OCI-LY1 (cell line): ENCODE data around the gene CORIN.

ENCODE experiments used
- H2AFZ ChIP-seq: fragments of 200-600 bp; sonication (generic), shearing (Covaris generic); 2 replicates; pipeline ENCODE4 v1.6.0; 2014; ENCODE audit warnings: antibody characterized with exemption, mild to moderate bottlenecking, low read length
- H3F3A ChIP-seq: fragments of 200-600 bp; sonication (generic), shearing (Covaris generic); 2 replicates; pipeline ENCODE4 v1.6.0; 2014; ENCODE audit warnings: mild to moderate bottlenecking, antibody characterized with exemption, low read length, moderate library complexity; ENCODE audit not compliant: insufficient read depth
- H3K27ac ChIP-seq: fragments of 200-600 bp; sonication (generic); 2 replicates; pipeline ENCODE4 v1.5.1; 2014; ENCODE audit warnings: low read length, mixed run types, mild to moderate bottlenecking, low read depth; ENCODE audit not compliant: poor library complexity, severe bottlenecking
- H3K27me3 ChIP-seq: fragments of 200-600 bp; sonication (generic); 2 replicates; pipeline ENCODE4 v1.6.0; 2014; ENCODE audit warnings: antibody characterized with exemption, mild to moderate bottlenecking, low read length, moderate library complexity; ENCODE audit not compliant: insufficient read depth
- H3K36me3 ChIP-seq: fragments of 200-600 bp; sonication (generic); 2 replicates; pipeline ENCODE4 v1.6.1; 2014; ENCODE audit warnings: mild to moderate bottlenecking, antibody characterized with exemption, low read length, moderate library complexity, mixed read lengths; ENCODE audit not compliant: insufficient read depth
- H3K4me1 ChIP-seq: fragments of 200-600 bp; sonication (generic); 2 replicates; pipeline ENCODE4 v1.5.1; 2014; ENCODE audit warnings: mild to moderate bottlenecking, low read length, moderate library complexity; ENCODE audit not compliant: insufficient read depth, severe bottlenecking
- H3K4me2 ChIP-seq: fragments of 200-600 bp; sonication (generic), shearing (Covaris generic); 2 replicates; pipeline ENCODE4 v1.6.1; 2014; ENCODE audit warnings: low read length
- H3K4me3 ChIP-seq: fragments of 200-600 bp; sonication (generic); 2 replicates; pipeline ENCODE4 v1.5.1; 2014; ENCODE audit warnings: low read length, low read depth, mild to moderate bottlenecking, mixed read lengths; ENCODE audit not compliant: poor library complexity, severe bottlenecking
- H3K79me2 ChIP-seq: fragments of 200-600 bp; shearing (Covaris generic); 2 replicates; pipeline ENCODE4 v1.6.1; 2016; ENCODE audit warnings: mixed run types, low read length, mixed read lengths; ENCODE audit not compliant: insufficient read depth
- H3K9ac ChIP-seq: fragments of 200-600 bp; sonication (generic), shearing (Covaris generic); 2 replicates; pipeline ENCODE4 v1.6.1; 2014; ENCODE audit warnings: mild to moderate bottlenecking, low read length, mixed read lengths
- H3K9me2 ChIP-seq: fragments of 200-600 bp; sonication (generic), shearing (Covaris generic); 2 replicates; pipeline ENCODE4 v1.6.1; 2014; ENCODE audit warnings: low read depth, mild to moderate bottlenecking, low read length, mixed read lengths
- H3K9me3 ChIP-seq: fragments of 200-600 bp; shearing (Covaris generic); 2 replicates; pipeline ENCODE4 v1.6.1; 2014; ENCODE audit warnings: low read length, mixed read lengths
- H4K20me1 ChIP-seq: fragments of 200-600 bp; sonication (generic), shearing (Covaris generic); 2 replicates; pipeline ENCODE4 v1.6.0; 2016; ENCODE audit warnings: mild to moderate bottlenecking, low read length; ENCODE audit not compliant: insufficient read depth
- CTCF ChIP-seq: fragments of 200-600 bp; sonication (generic), shearing (Covaris generic); IDR thresholded peaks from 2 replicates; pipeline ENCODE4 v1.5.1; 2017; ENCODE audit warnings: mild to moderate bottlenecking, antibody characterized with exemption, low read length, moderate library complexity, mixed read lengths
- EZH2 ChIP-seq: fragments of 200-600 bp; sonication (generic), shearing (Covaris generic); IDR thresholded peaks from 2 replicates; pipeline ENCODE4 v1.8.0; 2017; ENCODE audit warnings: borderline replicate concordance, mixed run types, mild to moderate bottlenecking, antibody characterized with exemption, low read length, moderate library complexity, mixed read lengths

CORIN gene

GRCh38 chr4:47788126-47788525 is 49.7 kb downstream of the CORIN start:
- Histone ChIP-seq H4K20me1 (no peaks in the 10 kb centered on the region), H3K27ac (no peak overlapping the region), H3F3A (no peaks in the 10 kb centered on the region), H3K4me2 (no peak overlapping the region), H3K27me3 (no peaks in the 10 kb centered on the region), H3K4me1 (no peaks in the 10 kb centered on the region), H2AFZ (no peak overlapping the region), H3K9me3 (no peaks in the 10 kb centered on the region), H3K36me3 (no peaks in the 10 kb centered on the region), H3K9ac (no peak overlapping the region), H3K79me2 (no peaks in the 10 kb centered on the region), H3K9me2 (no peaks in the 10 kb centered on the region), H3K4me3 (no peak overlapping the region)
- no peak for TF ChIP-seq CTCF
- no peak for TF ChIP-seq EZH2

- no peaks in the 10 kb centered on the region for H3K9me3 ChIP-seq
- no peak overlapping the region for H3K4me3 ChIP-seq
- H3K79me2 ChIP-seq = no peaks in the 10 kb centered on the region
- H3K9ac ChIP-seq = no peak overlapping the region
- no peaks in the 10 kb centered on the region for H3K27me3 ChIP-seq
- H3K4me1 ChIP-seq = no peaks in the 10 kb centered on the region
- H4K20me1 ChIP-seq = no peaks in the 10 kb centered on the region
- H2AFZ ChIP-seq = no peak overlapping the region
- H3F3A ChIP-seq = no peaks in the 10 kb centered on the region
- H3K4me2 ChIP-seq = no peak overlapping the region
- no peak for TF ChIP-seq EZH2
- no peak for TF ChIP-seq CTCF
- H3K27ac ChIP-seq = no peak overlapping the region
- H3K36me3 ChIP-seq = no peaks in the 10 kb centered on the region
- H3K9me2 ChIP-seq = no peaks in the 10 kb centered on the region
Observed at GRCh38 chr4:47786958-47787370, 50.9 kb downstream of the CORIN start.

- Histone ChIP-seq H3F3A (no peaks in the 10 kb centered on the region), H3K27ac (no peak overlapping the region), H4K20me1 (no peaks in the 10 kb centered on the region), H3K27me3 (no peaks in the 10 kb centered on the region), H3K4me2 (no peak overlapping the region), H3K9me2 (no peaks in the 10 kb centered on the region), H3K4me1 (no peaks in the 10 kb centered on the region), H3K36me3 (no peaks in the 10 kb centered on the region), H3K9ac (no peak overlapping the region), H3K9me3 (no peaks in the 10 kb centered on the region), H3K79me2 (no peaks in the 10 kb centered on the region), H3K4me3 (no peak overlapping the region), H2AFZ (no peak overlapping the region)
- no peak for TF ChIP-seq EZH2
Observed at GRCh38 chr4:47785153-47785552, 52.7 kb downstream of the CORIN start.

- Histone ChIP-seq H2AFZ (no peak overlapping the region), H3K27ac (no peak overlapping the region), H3K36me3 (no peaks in the 10 kb centered on the region), H3K4me3 (no peak overlapping the region), H3K4me2 (no peak overlapping the region), H3F3A (no peaks in the 10 kb centered on the region), H3K4me1 (no peaks in the 10 kb centered on the region), H4K20me1 (no peaks in the 10 kb centered on the region), H3K27me3 (no peaks in the 10 kb centered on the region), H3K9me3 (no peaks in the 10 kb centered on the region), H3K9me2 (no peaks in the 10 kb centered on the region), H3K79me2 (no peaks in the 10 kb centered on the region), H3K9ac (no peak overlapping the region)
- TF ChIP-seq CTCF = no peak
- TF ChIP-seq EZH2 = no peak
Observed at GRCh38 chr4:47784222-47784621, 53.6 kb downstream of the CORIN start.
